ENCODE results near the gene UBE2V1.

The UBE2V1 gene

GRCh38 chr20:50058662-50059402 is 54.1 kb downstream of the UBE2V1 start:
- peak; percentile 32 for DNase-seq

- no peak for DNase-seq
Measured at GRCh38 chr20:50057714-50058053, 55.3 kb downstream of the UBE2V1 start.

DNA sequence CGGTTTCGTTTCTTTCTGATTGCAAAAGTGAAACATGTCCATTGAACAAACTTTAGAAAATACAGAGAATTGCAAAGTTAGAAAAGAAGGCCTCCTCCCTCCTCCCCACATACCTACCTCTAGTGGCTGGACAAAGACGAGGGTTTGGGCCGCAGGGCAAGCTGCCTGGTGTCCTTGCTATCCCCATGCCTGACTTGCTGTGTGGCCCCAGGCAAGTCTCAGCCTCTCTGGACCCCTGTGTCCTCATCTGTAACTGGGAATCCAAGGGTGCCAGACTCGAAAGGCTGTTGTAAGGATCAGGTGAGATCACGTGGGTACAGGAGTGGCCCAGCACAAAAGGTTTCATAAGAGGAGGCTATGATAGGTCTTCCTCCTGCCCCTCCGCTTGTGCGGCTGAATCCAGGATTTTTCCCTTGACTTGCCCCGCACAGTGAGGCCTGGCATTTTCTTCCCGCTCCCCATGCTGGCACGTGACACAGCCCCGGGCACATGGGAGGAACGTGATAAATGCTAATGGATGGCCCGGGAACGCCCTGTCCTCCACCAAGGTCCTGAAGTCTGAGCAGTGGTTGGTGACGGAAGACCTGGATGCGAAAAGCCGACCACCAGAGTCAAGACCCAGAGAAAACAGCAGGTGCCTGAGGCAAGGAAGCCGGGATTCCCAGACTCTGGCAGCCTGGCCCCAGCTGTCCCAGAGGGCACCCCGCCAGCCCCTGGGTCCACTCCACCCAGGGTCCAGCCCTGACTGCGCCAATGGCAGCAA is 55.8 kb downstream of the UBE2V1 start:
- DNase-seq = no peak

- DNase-seq = no peak
Measured at GRCh38 chr20:50056408-50056926, 56.5 kb downstream of the UBE2V1 start.

DNA sequence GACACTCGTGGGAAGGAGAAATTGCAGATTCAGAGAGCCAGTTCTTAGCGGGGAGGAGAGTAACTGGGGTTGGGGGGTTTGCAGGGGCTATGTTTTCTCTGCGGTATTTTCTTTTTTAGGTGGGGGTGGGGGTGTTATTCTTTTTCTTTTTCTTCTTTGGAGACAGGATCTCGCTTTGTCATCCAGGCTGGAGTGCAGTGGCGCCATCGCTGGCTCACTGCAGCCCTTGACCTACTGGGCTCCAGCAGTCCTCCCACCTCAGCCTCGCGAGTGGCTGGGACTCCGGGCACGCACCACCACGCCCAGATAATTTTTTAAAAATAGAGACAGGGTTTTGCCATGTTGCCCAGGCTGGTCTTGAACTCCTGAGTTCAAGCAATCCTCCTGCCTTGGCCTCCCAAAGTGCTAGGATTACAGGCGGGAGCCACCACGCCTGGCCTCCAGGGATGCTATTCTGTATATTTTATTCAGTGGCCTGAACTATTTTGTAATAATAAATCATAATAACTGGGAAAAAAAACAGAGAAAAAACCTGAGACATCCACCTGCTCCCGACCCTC is 57.3 kb downstream of the UBE2V1 start:
- no peak for DNase-seq

DNA sequence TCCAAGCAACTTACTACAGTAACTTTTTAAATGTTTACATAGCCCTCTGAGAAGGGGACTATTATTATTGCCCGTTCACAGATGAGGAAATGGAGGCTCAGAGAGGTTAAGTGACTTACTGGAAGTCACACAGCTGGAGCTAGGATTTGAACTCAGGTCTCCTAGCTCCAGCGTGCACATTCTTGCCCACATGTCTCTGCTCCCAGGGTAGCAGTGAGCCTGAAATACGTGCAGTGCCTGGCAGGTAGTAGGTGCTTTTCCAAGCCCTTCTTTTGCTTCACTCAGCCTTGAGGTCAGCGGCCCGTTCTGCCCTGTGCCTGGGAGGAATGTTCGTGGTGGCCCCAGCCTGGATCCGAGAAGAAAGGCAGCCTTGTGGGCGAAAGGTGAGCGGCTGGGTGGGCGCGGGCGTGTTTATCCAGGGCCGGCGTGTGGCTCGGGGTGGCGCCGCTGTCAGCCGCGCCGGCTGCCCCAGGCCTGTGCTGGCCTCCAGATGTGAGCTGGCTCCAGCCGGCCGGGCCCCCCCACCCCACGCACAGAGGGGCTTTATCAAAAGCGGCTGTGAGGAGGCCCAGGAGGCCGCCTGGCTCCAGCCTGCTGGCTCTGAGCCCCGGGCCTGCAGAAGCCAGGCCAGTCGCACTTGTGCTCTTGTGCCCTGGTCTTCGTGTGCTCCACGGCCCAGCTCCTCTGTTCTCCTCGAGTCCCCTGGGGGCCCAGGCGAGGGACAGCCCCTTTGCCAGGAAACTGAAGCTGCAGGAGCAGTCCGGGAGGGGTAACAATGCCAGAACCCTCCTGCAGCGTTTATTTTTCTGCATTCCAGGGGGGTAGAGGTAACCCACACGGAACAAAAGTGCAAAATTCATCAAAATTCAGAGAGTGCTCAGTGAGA is 58.1 kb downstream of the UBE2V1 start:
- DNase-seq = no peak

- no peak for DNase-seq
Measured at GRCh38 chr20:50054231-50054547, 58.8 kb downstream of the UBE2V1 start.

- no peak for DNase-seq
Measured at GRCh38 chr20:50053362-50054230, 59.4 kb downstream of the UBE2V1 start.

- no peak for DNase-seq
Measured at GRCh38 chr20:50052550-50053361, 60.2 kb downstream of the UBE2V1 start.

- DNase-seq = peak; percentile 33
Measured at GRCh38 chr20:50050660-50051308, 62.2 kb downstream of the UBE2V1 start.

DNA sequence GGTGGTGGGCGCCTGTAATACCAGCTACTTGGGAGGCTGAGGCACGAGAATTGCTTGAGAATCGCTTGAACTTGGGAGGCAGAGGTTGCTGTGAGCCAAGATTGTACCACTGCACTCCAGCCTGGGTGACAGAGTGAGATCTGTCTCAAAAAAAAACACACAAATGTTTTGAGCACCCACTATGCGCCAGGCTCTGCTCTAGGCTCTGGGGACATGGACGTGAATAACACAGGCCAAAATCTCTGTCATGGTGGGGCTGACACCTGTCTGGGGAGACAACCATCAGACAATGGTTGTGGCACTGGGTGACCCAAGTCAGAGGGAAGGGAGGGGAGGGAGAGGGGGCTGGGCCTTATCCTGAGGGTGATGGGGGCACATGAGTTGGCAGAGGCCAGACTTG is 62.7 kb downstream of the UBE2V1 start:
- no peak for DNase-seq

GRCh38 chr20:50049442-50050026 is 63.4 kb downstream of the UBE2V1 start:
- peak; percentile 72 for DNase-seq

GRCh38 chr20:50048420-50049166 is 64.4 kb downstream of the UBE2V1 start:
- peak; percentile 87 for DNase-seq

- no peak for DNase-seq
Measured at GRCh38 chr20:50044353-50044960, 68.5 kb downstream of the UBE2V1 start.

DNA sequence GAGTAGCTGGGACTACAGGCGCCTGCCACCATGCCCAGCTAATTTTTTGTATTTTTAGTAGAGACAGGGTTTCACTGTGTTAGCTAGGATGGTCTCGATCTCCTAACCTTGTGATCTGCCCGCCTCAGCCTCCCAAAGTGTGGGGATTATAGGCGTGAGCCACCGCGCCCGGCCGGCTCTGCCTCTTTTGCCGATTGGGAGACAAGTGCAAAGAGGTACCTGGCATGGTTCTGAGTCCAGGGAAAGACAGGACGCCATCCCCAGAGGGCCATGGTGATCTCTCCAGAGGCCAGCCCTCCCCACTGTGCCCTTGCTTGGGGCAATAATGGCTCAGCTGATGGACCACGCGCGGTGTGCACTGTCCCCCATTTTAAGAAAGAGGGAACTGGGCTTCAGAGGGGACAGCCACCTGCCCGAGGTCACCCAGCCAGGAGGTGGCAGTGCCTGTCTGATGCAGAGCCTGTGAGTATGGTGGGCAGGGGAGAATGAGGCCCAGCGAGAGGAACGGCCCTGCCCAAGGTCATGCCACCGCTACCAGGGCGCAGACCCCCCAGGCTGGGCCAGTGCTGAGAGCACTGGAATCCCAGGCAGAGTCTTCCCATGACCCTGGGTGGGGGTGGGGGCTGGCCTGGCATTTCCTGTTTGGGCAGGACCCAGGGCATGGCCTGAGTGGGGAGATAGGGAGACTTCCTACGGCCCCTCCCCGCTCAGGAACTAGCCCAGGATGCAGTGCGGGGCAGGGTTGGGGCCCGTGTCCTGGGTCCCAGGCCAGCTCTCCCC is 69.2 kb downstream of the UBE2V1 start:
- DNase-seq = no peak

DNA sequence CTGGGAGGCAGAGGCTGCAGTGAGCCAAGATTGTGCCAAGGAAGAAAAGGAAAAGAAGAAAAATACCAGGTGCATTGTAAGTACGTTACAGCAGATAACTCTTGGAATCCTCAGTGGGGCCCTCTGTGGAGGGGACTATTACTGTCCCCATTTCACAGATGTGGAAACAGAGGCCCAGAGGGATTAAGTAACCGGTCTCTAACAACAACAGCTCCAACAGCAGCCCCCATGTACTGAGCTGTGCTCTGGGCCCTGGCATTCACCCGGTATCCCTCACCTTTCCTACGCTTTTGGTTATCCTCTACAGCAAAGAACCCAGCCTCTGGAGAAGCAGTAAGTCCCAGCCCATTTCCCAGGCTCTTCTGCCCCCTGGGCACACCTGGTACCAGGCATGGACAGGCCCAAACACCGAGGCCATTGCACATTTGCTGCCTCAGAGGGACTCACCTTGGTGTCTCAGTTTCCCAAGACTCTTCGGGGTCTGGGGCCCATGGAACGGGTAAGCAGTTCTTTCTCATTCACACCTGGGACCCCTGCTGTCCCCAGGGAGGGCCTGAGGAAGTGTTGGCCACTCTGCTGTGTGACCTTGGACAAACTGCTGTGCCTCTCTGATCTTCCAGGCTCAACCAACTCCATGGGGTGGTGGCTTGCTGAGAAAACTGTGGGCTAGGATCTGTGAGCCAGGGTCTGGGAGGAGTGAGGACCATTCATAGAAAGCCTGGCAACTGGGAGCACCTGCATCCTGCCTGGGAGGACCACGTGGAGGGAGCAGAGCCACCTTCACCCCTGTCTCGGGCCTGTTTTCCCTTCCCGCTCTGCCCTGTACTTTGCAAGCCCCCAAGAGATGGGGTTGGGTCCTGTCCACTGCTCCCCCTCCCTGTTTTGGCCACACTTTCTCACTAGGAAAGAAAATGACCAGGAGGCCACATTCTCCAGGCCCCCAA is 70.3 kb downstream of the UBE2V1 start:
- DNase-seq = no peak
